ENCODE data around the gene TCF12.
"Not testable (repeated sequence)": the region's sequence is repeated elsewhere in the genome, so short reads cannot be mapped to it uniquely, and the experiment has no call there.

The TCF12 gene

DNA sequence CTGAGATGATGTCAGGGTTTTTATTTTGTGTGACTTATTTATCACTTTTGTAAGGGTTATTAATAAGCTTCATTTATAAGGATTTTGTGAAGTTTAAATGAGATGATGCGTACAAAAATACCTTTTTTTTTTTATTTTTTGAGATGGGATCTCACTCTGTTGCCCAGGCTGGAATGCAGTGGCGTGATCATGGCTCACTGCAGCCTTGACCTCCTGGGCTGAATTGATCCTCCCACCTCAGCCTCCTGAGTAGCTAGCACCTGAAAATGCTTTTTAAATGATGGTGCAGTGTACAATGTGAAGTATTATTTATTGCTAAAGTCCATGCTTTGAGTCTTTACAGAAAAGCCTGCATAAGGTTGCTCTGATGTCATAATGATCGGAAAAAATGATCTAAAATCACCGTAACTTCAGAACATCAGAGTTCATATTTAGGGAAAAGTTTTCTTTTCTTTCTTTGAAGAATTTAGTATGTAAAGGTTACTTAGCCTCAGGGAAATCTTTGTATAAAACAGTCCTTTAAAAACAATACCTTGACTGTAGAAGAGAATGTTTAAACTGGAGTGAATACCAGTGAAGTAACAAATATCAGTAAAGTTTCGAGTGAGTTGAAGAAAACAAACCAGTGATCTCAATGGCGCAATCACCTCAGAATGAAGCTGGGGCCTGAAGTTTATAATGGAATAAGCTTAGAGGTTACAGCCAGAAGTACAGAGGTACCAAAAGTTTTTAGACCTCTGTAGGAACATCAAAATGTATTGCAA is 29.7 kb downstream of the TCF12 start:
- DNase-seq (ENCODE audit: low read depth) = no peak

DNA sequence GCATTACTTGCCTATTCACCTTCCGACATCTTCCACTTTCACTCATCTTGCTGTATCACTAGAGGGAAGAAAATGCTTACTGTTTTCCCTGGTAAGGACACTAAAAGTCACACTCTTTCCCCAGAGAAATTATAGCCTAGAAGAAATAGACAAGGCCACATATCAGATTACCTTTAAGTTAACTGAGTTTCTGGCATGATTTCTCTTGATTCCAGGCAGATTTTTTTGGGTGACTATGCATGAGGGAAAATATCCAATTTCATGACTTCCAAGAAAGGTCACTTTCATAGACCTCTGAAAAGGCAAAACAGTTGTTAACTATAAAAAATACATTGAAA is 30.3 kb downstream of the TCF12 start:
- no peak for DNase-seq (ENCODE audit: low read depth)

DNA sequence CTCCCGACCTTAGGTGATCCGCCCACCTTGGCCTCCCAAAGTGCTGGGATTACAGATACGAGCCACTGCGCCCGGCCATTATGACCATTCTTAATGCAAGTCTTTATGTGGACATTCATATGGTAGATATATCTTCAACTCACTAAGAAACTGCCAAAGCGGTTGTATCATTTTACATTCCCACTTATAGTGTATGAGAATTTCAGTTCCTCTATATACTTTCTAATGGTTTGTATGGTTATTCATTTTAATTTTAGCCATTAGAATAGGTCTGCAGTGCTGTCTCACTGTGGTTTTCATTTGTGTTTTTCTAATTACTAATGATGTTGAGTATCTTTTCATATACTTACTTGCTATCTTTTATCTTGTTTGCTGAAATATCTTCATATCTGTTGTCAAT is 32.5 kb downstream of the TCF12 start:
- DNase-seq (ENCODE audit: low read depth) = no peak

DNA sequence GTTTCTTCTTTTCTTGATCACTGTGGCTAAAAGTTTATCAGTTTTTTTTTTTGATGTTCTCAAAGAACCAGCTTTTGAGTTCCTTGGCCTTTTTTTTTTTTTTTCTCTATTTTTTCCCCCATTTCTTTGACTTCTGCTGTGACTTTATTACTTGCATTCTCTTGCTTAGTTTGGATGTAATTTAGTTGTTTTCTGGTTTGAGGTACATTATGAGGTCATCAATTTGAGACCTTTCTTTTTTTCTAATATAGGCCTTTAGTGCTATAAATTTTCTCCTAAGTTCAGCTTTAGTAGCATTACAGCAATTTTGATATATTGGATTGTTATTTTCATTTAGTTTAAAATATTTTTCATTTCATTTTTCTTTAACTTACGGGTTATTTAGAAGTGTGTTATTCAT is 35.3 kb downstream of the TCF12 start:
- no peak for DNase-seq (ENCODE audit: low read depth)

DNA sequence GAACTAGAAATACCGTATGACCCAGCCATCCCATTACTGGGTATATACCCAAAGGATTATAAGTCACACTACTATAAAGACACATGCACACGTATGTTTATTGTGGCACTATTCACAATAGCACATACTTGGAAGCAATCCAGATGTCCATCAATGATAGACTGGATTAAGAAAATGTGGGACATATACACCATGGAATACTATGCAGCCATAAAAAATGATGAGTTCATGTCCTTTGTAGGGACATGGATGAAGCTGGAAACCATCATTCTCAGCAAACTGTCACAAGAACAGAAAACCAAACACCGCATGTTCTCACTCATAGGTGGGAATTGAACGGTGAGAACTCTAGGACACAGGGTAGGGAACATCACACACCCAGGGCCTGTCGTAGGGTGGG is 36.6 kb downstream of the TCF12 start:
- not testable (repeated sequence) for DNase-seq (ENCODE audit: low read depth)

DNA sequence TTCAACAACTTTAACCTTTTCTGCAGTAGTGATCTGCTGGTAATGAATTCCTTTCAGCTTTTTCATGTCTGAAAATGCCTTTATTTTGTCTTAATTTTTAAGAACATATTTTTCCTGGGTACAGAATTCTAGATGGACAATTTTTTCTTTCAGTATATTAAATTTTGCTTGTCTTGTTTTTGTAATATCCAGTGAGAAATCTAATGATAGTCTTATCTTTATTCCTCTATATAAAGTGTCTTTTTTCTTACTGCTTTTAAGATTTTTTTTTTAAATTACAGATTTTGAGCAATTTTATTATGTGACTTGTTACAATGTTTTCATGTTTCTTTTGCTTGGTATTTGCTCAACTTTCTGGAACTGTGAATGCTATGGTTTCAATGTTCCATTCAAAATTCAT is 38.1 kb downstream of the TCF12 start:
- DNase-seq (ENCODE audit: low read depth) = no peak

DNA sequence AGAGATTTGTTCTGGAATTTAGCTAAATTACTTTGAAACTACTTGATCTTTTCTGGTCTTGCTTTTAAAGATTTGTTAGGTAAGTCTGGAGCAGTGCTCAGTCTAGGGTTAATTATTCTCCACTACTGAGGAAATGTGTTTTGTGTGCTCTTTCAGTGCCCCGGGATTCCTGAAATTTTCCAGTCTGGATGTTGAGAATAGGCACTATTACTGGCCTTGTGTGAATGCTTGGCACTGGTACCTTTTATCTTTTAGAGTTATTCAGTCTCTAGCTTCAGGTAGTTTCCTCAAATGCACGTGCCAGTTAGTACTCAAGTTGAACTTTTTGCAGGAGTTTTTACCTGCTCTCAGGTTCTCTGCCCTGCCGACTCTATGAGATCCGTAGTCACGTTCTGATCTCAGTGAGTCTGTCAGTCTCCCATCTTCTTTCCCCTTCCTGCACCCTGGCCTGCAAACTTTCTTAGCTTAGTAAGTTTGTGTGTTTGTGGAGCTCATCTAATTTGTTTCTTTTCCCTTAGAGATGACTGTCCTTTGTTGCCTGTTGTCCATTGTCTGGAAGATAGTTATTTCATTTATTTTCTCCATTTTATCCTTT is 39.5 kb downstream of the TCF12 start:
- no peak for DNase-seq (ENCODE audit: low read depth)

DNA sequence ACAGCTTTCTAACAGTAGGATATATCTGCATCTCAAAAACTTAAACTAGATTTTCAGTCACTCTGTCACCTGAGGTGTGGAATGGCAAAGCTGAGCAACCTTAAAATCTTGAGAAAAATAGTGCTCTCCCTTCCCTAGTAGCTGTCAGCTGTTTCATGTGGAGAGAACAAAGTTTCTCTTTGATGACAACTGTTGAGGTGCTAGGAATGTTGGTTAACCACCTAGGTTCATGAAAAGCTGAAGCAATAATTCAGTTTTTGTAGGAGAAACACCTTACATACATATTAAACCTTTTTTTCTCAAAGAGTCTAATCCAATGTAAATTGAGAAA is 40.8 kb downstream of the TCF12 start:
- DNase-seq (ENCODE audit: low read depth) = no peak

DNA sequence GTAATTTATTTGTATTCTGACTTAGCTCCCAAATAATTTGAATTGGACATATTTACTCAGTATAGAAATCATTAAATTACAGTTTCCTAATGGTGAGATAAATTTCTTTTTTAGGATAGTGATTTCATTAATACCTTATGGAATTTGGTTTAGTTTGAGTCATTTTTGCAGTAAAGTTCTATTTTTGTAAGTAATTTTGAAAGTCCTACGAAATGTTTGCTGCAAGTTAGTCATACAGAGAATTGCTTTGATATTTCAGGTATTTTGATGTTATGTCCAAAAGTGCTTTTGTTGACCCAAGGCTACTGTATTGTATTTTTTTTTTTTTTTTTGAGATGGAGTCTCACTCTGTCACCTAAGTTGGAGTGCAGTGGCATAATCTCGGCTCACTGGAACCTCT is 41.7 kb downstream of the TCF12 start:
- no peak for DNase-seq (ENCODE audit: low read depth)

DNA sequence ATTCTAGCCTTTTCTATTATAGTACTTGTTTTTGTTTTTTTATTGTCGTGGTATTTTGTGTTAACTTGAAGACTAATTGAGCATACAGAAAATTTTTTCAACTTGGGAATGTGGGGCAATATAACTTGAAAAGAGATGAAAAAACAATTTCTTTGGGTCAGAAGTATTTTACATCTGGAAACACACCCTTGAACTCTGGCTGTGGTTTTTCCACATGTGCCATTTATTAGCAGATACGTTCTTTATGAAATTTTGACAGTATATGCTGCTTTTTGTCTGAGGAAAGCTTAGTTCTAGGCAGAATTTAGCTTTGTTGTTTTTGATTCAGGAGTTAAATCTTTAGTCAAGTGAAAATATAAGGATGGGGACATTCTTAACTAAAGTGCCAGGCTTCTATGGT is 44.7 kb downstream of the TCF12 start:
- no peak for DNase-seq (ENCODE audit: low read depth)

DNA sequence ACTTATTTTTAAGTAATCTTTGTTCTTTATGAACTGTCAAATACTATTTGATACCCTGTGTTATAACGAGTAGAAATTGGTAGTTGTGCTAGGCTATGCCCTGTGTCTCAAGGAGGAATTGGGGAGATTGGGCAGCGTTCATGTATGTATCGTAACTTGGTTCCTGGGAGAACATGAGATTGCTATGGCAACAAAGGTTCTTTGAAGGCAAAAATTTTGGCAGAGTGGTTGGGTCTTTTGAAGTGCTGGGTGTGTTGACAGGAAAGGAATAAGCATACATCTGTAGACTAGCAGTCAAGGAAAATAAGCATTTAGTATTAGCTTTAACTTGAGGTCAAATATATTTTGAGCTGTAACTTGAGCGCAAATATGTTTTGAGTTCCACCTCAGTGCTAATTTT is 45.3 kb downstream of the TCF12 start:
- DNase-seq (ENCODE audit: low read depth) = no peak

DNA sequence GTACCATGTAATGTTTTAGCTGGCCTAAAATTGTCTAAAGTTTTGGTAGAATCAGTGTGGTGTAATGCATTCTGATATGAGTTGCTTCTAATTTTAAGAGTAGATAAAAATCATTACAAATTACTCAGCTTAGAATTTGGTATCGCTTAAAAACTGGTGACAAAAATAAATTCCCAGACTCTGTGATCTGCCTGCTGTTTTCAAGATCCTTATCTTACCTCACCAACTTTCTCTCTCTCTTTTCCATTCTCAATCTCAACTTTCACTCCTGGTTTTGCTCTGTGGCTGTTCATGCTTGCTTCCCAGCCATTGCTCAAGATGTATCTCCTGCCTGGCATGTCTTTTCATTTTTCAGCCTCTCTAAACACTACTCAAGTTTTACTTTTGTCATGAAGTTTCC is 45.7 kb downstream of the TCF12 start:
- DNase-seq (ENCODE audit: low read depth) = no peak

DNA sequence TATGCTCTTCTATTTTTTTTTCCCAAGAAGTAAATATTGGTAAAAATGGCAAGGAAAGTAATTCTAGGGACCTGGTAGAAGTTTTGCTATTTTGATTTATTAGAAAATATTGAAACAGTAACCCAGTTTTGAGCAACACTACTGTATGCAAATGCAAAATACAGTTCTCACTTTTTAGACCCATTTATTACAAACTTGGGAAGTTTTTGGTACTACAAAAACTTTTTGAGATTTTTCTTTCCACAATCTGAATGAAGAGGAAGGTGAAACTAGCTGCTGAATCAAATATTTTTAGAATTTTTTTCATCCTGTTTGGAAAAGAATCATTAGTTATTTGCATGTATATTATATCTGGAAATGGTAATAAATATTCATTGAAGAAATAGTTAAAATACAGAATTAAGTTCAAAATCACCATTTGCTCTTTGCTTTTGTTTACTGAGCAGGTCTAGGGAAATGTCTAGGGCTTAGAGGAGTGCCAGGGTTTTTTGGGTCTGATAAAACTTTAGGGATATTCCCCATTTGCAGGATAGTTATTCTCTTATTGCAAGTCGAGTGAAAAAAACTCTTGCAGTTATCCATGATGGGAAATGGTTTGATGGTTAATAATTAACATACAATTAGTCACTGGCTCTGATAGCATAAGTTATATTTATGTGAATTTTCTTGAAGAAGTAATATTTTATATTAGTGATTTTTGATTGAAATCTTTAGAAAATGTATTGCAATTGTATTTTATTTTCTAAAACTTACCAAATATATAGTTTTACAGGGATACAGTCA is 47.0 kb downstream of the TCF12 start:
- no peak for DNase-seq (ENCODE audit: low read depth)

DNA sequence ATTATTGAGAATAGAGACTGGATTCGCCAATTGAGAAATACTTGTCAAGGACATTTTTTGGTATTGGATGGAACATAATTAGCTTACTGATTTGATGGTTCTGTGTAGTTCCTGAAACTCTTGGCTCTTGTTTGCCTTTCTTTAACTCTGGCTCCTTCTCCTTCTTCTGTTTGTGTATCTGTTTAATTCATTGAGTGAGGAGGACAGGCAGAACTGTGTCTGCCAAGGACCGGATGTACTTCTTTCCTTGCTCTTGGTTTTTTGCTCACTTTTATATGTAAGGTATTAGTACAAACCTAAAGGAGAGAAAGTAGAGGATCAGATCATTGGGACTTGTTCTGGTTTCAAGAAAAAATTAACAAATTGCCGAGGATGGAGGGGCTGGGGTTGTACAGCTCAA is 48.9 kb downstream of the TCF12 start:
- DNase-seq (ENCODE audit: low read depth) = no peak

DNA sequence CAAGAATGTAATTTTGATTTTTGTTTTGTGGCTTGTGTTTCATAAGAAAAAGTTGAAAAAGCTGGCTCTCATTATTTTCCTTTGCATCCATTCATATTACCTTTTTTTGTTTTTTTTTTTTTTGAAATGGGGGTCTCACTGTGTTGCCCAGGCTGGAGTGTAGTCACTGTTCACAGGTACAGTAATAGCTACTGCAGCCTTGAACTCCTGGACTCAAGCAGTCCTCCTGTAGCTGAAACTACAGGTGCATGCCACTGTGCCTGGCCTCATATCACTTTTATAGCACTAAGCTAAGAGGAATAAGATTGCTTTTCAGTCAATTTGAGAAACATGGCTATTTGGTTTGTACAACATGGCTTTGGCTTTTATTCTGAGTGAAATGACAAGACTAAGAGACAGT is 49.8 kb downstream of the TCF12 start:
- no peak for DNase-seq (ENCODE audit: low read depth)

DNA sequence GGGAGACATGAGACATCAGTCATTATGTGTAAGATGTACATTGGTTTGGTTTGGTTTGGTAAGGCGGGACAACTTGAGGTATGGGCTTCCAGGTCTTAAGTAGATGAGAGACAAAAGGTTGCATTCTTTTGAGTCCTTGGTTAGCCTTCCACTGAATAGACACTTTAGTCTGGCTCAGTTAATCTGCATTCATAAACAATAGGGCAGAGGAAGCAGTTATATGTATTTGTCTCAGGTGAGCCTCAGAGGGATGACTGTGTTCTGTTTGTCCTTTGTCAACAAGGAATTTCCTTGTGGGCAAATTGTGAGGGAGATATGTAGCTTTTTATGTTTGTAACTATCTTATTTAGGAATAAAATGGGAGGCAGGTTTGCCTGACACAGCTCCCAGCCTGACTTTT is 50.4 kb downstream of the TCF12 start:
- no peak for DNase-seq (ENCODE audit: low read depth)

DNA sequence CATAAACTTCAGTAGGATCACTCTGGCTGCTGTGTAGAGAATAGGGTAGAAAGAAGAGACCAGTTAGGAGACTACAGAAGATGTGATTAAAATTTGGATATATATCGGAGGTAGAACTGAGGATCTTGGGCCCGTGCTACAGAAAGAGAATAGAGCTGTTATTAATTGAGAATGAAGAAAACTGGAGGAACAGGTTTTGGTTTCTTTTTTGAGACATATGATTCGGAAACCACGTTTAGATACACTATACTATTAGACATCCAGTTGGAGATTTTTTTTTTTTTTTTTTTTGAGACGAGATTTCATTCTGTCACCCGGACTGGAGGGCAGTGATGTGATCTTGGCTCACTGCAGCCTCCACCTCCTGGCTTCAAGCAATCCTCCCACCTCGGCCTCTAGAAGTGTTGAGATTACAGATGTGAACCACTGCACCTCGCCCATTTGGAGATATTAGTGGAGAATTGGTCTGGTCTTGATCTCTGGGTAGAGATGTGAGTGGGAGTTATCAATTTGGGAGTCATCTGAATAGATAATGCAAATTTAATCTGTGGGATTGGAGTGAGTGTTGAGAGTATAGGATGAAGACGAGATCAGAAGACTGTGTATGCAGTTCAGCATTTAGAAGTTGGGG is 50.9 kb downstream of the TCF12 start:
- no peak for DNase-seq (ENCODE audit: low read depth)

DNA sequence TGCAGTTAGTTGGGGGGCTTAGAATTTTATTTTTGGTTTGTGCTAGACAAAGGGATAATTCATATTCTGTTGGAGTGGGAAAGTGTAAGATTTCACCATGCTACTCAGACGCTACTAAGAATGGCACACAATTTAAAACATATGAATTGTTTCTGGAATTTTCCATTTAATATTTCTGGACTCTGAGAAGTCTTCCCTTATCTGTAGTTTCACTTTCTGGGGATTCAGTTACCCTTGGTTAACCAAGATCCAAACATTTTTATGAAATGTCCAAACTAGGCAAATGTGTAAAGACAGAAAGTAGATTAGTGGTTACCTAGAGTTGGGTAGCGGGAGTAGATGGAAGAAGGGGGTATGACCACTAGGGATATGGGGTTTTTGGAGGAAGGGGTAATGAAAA is 53.1 kb downstream of the TCF12 start:
- no peak for DNase-seq (ENCODE audit: low read depth)

DNA sequence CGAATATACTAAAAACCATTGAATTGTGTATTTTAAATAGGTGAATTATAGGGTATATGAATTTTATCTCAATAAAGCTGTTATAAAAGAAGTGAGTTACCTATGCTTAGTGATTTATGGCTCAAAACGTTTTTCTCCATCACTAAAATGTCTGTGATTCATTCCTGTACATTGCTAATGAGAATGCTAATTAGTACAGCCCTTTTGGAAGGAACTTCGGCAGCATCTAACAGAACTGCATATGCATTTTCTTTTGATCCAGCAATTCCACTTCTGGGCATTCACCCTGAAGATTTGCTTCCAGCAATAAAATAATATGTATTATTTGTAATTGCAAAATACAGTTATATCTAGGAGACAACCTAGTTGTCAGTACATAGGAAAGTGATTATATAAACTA is 53.6 kb downstream of the TCF12 start:
- no peak for DNase-seq (ENCODE audit: low read depth)

DNA sequence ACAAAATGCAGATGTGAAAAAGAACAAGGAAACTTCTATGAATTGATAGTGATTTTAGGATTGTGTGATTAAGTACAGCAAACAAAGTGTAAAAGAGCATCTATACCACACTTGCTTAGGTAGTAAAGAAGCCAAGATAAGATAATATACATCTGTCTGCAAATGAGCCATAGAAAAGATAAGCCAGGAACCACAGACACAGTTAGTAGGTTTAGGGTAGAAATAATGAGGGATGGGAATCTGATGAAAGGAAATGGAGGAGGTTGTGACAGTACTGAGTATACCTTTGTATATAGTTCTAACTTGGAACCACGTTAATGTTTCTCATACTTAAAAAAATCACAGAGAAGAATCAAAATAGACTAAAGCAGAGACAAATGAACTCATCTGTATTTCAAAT is 54.0 kb downstream of the TCF12 start:
- no peak for DNase-seq (ENCODE audit: low read depth)

DNA sequence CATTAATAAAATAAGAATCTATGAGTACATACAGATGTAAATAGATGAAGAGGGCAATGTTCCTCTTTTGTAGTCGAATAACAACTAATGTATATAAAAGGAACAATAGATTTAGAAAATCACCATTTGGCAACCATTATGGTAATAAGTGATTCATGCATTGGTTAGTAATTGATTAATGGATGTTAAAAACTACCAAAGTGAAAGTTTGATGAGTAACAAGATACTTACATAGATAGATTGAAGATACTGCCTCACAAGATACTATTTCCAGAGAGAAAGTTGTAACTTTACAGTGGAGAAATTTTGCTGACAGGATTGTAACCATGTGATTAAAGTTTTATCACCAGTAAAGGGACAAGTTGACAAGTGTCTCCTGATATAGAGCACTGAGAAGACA is 55.0 kb downstream of the TCF12 start:
- DNase-seq (ENCODE audit: low read depth) = no peak

DNA sequence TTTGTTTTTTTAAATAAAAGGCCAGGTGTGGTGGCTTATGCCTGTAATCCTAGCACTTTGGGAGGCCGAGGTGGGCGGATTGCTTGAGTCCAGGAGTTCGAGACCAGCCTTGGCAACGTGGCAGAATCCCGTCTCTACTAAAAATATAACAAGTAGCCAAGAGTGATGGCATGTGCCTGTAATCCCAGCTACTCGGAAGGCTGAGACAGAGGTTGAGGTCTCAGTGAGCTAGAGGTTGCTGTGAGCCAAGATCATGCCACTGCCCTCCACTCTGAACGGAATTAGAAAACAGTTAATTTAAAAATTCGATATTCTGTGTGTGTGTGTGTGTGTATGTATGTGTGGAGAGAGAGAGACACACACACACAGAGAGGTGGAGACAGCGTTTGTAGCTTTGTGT is 58.8 kb downstream of the TCF12 start:
- DNase-seq (ENCODE audit: low read depth) = no peak

All from stimulated activated CD8-positive, alpha-beta memory T cell treated with anti-CD3 and anti-CD28 coated beads, Interleukin-15, amount 100 ng/mL, for 24 hours (primary cell).